Measurements from ENCODE around the gene TRIO. TPM values are rescaled to one million over a fixed set of nuclear protein-coding genes. Genes with fewer than 3 reads are reported as not detected.

The TRIO gene
- polyA plus RNA-seq, 4 donors: 84.9 to 106 (median 95.6) TPM

GRCh38 chr5:14257995-14258403 is 114.9 kb downstream of the TRIO start:
- DNase-seq (ENCODE audit: low read depth in 4 of 4, low spot score in 3 of 4): no peak

GRCh38 chr5:14258840-14259239 is 115.7 kb downstream of the TRIO start:
- peak in 1 of 4 donors; percentile 31 for DNase-seq (ENCODE audit: low read depth in 4 of 4, low spot score in 3 of 4)

- DNase-seq (ENCODE audit: low read depth in 4 of 4, low spot score in 3 of 4): no peak
Observed at GRCh38 chr5:14260637-14261036, 117.5 kb downstream of the TRIO start.

- no peak for DNase-seq (ENCODE audit: low read depth in 4 of 4, low spot score in 3 of 4)
Observed at GRCh38 chr5:14261235-14261634, 118.1 kb downstream of the TRIO start.

GRCh38 chr5:14261856-14262611 is 118.9 kb downstream of the TRIO start:
- no peak for DNase-seq (ENCODE audit: low read depth in 4 of 4, low spot score in 3 of 4)

GRCh38 chr5:14263113-14263512 is 120.0 kb downstream of the TRIO start:
- DNase-seq (ENCODE audit: low read depth in 4 of 4, low spot score in 3 of 4): no peak

GRCh38 chr5:14263699-14264098 is 120.6 kb downstream of the TRIO start:
- no peak for DNase-seq (ENCODE audit: low read depth in 4 of 4, low spot score in 3 of 4)

GRCh38 chr5:14264605-14265316 is 121.6 kb downstream of the TRIO start:
- DNase-seq (ENCODE audit: low read depth in 4 of 4, low spot score in 3 of 4): peak; percentile 80 to 87 (median 82)

- DNase-seq (ENCODE audit: low read depth in 4 of 4, low spot score in 3 of 4): no peak
Observed at GRCh38 chr5:14265570-14265969, 122.4 kb downstream of the TRIO start.

- DNase-seq (ENCODE audit: low read depth in 4 of 4, low spot score in 3 of 4): no peak
Observed at GRCh38 chr5:14266171-14266570, 123.0 kb downstream of the TRIO start.

GRCh38 chr5:14266686-14267085 is 123.5 kb downstream of the TRIO start:
- no peak for DNase-seq (ENCODE audit: low read depth in 4 of 4, low spot score in 3 of 4)

GRCh38 chr5:14267166-14267838 is 124.2 kb downstream of the TRIO start:
- DNase-seq (ENCODE audit: low read depth in 4 of 4, low spot score in 3 of 4): no peak

- DNase-seq (ENCODE audit: low read depth in 4 of 4, low spot score in 3 of 4): no peak
Observed at GRCh38 chr5:14267991-14268708, 125.0 kb downstream of the TRIO start.

GRCh38 chr5:14268738-14269137 is 125.6 kb downstream of the TRIO start:
- no peak for DNase-seq (ENCODE audit: low read depth in 4 of 4, low spot score in 3 of 4)

GRCh38 chr5:14269395-14269794 is 126.3 kb downstream of the TRIO start:
- DNase-seq (ENCODE audit: low read depth in 4 of 4, low spot score in 3 of 4): no peak

- peak in 1 of 4 donors; percentile 38 for DNase-seq (ENCODE audit: low read depth in 4 of 4, low spot score in 3 of 4)
Observed at GRCh38 chr5:14270209-14270702, 127.1 kb downstream of the TRIO start.

- no peak for DNase-seq (ENCODE audit: low read depth in 4 of 4, low spot score in 3 of 4)
Observed at GRCh38 chr5:14272548-14273205, 129.5 kb downstream of the TRIO start.

GRCh38 chr5:14273207-14273767 is 130.1 kb downstream of the TRIO start:
- no peak for DNase-seq (ENCODE audit: low read depth in 4 of 4, low spot score in 3 of 4)

- DNase-seq (ENCODE audit: low read depth in 4 of 4, low spot score in 3 of 4): no peak
Observed at GRCh38 chr5:14276380-14276779, 133.2 kb downstream of the TRIO start.
